CD4-positive, alpha-beta T cell treated with Interleukin-21 for 1 hour (primary cell): ENCODE measurements around the gene HSPA1A.
"Not testable (repeated sequence)": the region's sequence is repeated elsewhere in the genome, so short reads cannot be mapped to it uniquely, and the experiment has no call there.

Experiments
- DNase-seq: peaks from one replicate; pipeline ENCODE4 v3.0.0-alpha.2; 2020

The HSPA1A gene

DNA sequence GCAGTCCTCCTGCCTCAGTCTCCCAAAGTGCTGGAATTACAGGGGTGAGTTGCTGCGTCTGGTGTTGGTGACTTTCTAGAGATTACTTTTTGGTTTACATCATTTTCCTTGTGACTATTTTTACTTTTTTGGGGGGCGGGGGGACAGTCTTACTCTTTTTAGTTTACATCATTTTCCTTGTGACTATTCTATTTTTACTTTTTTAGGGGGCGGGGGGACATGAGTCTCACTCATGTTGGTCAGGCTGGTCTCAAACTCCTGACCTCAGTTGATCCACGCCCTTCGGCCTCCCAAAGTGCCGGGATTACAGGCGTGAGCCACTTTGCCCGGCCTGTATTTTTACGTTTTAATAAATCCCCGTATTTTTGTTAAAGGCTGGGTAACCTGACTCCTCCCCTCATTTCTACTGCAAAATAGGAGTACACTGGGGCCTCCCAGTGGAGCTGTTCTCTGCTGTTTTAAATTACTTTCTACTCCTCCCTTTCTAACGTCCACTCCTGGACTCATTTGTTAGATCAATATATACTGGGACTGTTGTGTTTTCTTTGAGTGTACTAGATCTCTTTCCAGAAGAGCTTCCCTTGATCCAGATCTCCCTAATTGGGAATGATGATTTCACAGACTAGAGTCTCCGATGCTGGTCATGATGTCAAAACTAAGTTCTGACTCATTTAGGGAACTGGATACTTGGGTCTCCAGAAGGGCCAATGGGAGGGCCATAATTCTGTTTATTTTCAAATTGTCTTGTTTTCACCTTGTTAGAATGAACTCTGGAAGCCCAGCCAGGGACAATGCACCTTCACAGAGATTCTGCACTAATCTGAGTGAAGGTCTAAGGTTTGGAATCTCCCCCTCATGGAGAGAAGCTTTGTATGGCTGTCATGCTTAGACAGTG, 21.4 kb downstream of the HSPA1A start:
- DNase-seq = no peak

GRCh38 chr6:31837369-31838113, 22.2 kb downstream of the HSPA1A start:
- no peak for DNase-seq

- not testable (repeated sequence) for DNase-seq
Observed at GRCh38 chr6:31838114-31838553, 22.8 kb downstream of the HSPA1A start.

DNA sequence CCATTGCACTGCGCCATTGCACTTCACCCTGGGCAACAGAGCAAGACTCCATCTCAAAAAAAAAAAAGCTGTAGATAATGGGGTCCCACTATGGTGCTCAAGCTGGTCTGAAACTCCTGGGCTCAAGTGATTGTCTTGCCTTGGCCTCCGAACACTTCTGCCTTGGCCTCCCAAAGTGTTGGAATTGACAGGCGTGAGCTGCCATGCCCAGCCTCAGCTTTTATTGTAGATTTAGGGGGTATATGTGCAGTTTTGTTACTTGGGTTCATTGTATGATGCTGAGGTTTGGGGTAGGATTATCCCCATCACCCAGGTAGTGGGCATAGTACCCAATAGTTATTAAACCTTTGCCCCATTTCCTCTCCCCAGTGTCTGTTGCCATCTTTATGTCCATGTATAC, 23.6 kb downstream of the HSPA1A start:
- no peak for DNase-seq

- DNase-seq = not testable (repeated sequence)
Observed at GRCh38 chr6:31839779-31840126, 24.4 kb downstream of the HSPA1A start.

DNA sequence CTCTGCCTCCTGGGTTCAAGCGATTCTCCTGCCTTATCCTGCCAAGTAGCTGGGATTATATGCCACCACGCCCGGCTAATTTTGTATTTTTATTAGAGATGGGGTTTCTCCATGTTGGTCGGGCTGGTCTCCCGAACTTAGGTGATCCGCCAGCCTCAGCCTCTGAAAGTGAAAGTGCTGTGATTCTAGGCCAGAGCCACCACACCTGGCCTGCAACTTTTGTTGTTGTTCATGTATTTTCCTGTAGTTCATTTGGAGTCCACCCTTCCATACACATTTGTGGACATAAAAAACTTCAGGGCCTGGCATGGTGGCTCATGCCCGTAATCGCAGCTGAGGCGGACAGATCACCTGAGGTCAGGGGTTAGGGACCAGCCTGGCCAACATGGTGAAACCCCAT, 26.7 kb downstream of the HSPA1A start:
- DNase-seq = no peak

DNA sequence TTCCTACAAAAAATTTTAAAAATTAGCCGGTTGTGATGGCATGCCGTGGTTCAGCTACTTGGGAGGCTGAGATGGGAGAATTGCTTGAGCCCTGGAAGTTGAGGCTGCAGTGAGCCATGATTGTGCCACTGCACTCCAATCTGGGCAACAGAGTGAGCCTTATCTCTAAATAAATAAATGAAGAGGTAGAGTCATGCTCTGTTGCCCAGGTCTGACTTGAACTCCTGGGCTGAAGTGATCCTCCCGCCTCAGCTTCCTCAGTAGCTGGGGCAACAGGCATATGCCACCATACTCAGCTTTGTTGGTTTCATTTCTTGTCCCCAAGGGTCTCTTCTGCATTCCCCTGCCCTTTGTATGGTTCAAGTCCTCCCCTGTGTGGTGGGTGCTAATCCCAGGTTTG, 29.2 kb downstream of the HSPA1A start:
- DNase-seq = no peak

DNA sequence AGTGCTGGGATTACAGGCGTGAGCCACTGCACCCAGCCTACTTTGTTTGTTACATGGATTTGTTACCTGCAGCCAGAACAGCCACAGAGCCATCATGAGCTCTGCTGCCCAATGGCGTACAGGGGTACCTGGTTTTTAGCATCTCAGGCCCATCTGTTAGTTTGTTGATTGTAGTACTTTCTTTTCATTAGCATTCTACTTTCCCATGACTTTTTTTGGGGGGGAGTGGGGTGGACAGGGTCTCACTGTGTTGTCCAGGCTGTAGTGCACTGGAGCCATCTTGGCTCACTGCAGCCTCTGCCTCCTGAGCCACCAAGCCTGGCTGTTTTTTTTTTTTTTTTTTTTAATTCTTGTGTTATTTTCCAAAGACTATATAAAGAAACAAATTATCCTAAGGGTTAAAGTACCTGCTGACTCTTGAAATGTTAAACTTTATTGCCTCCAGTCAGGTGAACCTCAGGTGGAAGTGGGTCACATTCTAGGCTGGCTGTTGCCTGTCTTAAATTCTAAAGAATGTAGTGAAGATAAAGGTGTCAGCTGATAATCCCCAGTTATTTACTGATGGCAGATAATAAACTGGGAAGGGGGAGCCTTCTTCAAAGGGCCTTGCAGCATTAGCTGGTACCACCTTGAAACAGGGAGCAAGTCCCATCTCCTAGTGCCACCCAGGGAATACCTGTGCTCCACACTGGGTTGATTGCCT, 32.1 kb downstream of the HSPA1A start:
- no peak for DNase-seq

DNA sequence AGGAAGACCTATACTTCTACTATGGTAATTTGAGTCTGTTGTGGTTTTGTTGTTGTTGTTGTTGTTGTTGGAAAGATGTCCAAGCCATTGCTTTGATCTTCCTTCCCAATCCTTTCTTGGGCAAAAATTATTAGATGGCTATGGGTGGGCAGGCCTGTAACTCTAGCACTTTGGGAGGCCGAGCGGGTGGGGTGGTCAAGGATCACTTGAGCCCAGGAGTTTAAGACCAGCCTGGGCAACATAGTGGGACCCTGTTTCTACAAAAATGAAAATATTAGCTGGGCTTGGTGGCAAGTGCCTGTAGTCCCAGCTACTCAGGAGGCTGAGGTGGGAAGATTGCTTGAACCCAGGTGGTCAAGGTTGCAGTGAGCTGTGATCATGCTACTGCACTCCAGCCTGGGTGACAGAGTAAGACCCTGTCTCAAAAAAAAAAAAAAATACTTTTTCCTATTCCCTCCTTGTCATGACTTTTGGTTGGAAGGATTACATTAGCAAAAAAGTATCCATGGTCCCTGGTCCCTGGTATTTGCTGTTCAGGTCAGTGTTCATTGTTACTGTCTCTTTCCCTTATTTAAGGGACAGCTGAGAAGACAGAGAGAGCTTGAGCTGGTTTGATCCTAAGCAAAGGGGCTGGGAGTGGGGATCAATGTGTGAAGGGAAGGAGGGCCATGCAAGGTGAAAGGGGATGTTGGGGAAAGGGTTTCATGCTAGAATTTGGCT, 35.6 kb downstream of the HSPA1A start:
- DNase-seq = no peak

- no peak for DNase-seq
Observed at GRCh38 chr6:31851485-31851832, 36.1 kb downstream of the HSPA1A start.

DNA sequence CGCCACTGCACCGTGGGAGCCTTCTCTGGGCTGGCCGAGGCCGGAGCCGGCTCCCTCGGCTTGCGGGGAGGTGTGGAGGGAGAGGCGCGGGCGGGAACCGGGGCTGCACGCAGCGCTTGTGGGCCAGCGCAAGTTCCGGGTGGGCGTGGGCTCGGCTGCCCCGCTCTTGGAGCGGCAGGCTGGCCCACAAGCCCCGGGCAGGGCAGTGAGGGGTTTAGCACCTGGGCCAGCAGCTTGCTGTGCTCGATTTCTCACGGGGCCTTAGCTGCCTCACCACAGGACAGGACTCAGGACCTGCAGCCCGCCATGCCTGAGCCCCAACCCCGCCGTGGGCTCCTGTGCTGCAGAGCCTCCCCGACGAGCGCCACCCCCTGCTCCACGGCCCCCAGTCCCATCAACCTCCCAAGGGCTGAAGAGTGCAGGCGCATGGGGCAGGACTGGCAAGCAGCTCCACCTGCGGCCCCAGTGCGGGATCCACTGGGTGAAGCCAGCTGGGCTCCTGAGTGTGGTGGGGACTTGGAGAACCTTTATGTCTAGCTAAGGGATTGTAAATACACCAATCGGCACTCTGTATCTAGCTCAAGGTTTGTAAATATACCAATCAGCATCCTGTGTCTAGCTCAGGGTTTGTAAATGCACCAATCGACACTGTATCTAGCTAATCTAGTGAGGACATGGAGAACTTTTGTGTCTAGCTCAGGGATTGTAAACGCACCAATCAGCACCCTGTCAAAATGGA, 36.8 kb downstream of the HSPA1A start:
- not testable (repeated sequence) for DNase-seq

DNA sequence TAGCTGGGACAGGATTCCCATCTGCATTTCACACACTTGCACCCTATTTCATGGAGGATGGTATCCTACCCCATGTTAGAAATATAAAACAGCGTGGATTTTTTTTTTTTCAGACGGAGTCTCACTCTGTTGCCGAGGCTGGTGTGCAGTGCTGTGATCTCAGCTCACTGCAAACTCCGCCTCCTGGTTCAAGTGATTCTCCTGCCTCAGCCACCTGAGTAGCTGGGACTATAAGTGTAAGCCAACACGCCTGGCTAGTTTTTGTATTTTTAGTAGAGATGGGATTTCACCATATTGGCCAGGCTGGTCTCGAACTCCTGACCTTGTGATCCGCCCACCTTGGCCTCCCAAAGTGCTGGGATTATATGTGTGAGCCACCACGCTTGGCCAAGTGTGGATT, 42.4 kb downstream of the HSPA1A start:
- not testable (repeated sequence) for DNase-seq

DNA sequence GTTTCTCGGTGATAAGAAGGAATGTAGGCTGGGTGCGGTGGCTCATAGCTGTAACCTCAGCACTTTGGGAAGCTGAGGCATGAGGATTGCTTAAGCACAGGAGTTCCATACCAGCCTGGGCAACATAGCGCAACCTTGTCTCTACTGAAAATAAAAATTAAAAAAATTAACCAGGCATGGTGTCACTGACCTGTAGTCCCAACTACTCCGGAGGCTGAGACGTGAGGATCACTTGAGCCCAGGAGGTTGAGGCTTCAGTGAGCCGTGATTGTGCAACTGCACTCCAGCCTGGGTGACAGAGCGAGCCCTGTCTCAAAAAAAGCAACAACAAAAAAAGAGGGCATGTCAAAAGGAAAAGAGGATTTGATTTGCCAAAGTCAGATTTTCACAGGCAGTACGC, 43.4 kb downstream of the HSPA1A start:
- no peak for DNase-seq

- no peak for DNase-seq
Observed at GRCh38 chr6:31859923-31860322, 44.6 kb downstream of the HSPA1A start.

- DNase-seq = no peak
Observed at GRCh38 chr6:31860349-31860748, 45.0 kb downstream of the HSPA1A start.

- no peak for DNase-seq
Observed at GRCh38 chr6:31861150-31861549, 45.8 kb downstream of the HSPA1A start.

DNA sequence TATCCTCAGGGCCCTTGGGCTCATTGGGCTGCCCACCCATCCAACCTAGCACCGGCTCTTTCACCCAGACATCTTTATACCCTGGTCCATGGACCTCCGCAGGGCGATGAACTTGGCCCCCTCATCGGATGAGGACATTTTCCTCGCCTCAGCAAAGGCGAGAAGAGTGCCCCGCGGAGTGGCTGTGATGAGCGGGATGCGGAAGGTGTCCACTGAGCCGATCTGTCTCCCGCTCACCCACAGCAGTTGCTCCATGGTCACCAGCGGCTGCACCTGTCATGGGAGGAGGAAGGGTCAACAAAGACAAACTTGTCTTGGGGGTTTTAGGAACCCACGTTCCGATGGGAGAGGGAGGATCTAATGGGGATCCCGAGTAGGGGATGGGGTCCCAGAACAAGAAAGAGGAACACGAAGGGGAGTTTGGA, 46.6 kb downstream of the HSPA1A start:
- no peak for DNase-seq

- DNase-seq = peak; percentile 100
Observed at GRCh38 chr6:31862344-31863235, 47.2 kb downstream of the HSPA1A start, which contains the start of gene NEU1. TSS of gene NEU1 (minus strand) at chr6:31862821. CDS start at chr6:31862776, 45 bp downstream.

GRCh38 chr6:31864123-31864562, 48.8 kb downstream of the HSPA1A start:
- not testable (repeated sequence) for DNase-seq

DNA sequence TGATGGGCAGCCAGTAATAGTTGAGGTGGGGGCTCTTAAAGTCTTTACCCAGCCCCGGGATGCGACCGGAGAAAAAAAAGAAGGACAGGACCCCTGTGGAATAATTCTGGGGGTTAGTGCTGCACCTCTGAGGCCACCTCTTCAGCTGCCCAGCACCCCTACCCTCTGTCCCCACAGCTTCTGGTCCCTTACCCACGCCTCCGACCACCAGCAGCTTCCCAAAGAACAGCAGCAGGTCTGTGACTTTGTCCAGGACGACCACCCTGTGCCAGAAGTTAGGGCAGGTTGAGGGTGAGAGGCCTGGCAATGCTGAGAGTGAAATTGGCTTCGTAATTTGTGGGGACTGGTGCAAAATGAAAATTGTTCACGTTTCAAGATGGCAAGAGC, 49.5 kb downstream of the HSPA1A start:
- no peak for DNase-seq
